HG02943 (cell line): Measurements from ENCODE around the gene SLC4A5.

ENCODE experiments used
- ATAC-seq: cut with Tn5 transposase; IDR thresholded peaks from one replicate; pipeline ENCODE4 v1.9.1; 2021; ENCODE audit warnings: mild to moderate bottlenecking, low read depth, moderate library complexity; ENCODE audit not compliant: unreplicated experiment

SLC4A5 gene

DNA sequence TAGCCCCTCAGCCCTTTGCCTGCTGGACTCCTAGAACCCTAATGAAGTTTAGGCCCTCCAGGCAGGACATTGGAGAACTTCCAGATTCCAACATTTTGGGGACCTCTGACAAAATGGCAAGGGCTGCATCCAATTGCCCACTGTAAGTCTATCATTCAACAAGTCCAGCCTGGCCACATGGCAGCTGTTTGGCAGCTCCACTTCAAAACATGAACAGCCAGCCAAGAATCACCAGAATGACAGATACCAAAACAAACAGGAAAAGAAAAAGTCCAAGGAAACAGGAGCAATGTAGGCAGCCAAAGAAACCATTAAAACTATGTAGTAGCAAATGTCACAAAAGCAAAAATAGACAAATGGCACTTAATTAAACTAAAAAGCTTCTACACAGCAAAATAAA lies 25.5 kb downstream of the SLC4A5 start:
- no peak for ATAC-seq

DNA sequence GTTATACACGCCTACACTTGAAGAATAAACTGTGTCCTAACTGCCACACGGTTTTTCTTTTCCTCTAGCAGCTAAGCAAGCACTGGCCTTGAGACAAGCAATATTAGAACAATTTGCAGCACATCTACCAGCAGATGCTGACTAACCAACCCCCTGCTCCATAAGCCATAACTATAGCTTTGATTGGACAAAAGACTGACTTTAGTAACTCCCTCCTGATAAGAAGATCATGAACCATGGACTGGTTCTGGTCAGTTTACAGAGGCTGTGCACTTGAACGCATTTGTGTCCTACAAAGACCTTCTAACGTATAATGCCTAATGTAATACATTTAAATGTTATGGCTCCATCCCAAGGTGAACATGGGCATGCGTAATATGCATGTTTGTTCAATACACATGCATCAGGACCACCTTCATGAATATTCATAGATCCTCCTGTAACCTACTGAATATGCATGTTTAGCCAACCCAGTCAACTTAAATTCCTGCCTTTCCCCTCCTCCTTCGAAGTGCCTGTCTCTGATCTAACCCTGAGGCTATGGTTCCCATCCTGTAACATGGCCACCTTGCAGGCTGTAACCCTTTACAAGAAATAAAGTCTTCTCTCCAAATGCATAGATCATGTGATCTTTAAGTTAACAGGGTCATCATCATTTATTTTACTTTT lies 26.5 kb downstream of the SLC4A5 start:
- ATAC-seq, result no peak

DNA sequence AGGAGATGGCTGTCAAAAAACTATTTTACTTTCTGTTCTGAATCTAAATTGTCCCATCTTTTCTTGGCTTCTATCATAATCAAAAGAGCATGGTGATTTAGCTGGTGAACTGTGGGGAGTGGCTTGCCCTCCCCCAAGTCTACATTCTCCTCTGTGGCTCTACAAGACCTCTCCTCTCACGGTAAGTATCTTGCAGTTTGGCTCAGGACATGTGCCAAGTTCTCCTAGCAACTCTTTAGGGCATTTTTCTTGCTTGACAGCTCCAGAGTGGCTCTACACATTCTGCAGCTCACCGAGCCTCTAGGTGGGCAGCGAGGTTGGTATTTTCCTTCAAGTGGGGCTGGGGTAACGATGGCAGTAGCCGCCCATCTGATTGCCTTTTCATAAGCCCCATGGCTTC lies 29.1 kb downstream of the SLC4A5 start:
- ATAC-seq, result no peak

DNA sequence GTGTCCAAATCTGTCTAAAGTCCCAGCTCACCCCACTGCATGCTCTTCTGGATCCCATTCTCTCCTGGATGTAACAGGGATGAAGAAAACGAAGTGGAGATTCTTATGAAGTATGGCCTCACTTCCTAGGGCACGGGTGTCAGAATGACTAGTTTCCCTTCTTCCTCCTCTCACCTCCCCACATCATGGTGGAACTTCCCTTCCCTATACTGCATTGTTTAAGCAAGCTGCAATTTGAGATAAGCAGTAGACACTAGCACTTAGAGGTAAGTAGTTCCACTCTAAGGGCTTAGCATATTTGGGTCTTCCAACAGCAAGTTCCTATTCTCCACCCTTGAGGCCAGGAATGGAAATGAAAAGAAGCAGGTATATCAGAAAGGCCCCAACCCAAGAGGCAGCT lies 29.7 kb downstream of the SLC4A5 start:
- ATAC-seq, result no peak

DNA sequence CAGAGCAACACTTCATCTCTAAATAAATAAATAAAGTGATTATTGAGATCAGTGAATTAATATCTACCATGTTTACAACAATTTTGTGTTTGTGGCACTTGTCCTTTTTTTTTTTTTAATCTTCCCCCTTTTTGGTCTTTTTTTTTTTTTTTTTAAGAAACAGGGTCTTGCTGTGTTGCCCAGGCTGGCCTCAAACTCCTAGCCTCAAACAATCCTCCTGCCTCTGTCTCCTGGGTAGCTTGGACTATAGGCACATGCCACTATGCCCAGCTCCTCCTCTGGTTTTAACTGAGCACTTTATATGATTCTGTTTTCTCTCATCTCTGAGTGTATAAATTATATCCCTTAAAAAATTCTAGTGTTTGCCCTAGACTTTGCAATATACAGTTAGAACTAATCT lies 30.3 kb downstream of the SLC4A5 start:
- ATAC-seq, result no peak

DNA sequence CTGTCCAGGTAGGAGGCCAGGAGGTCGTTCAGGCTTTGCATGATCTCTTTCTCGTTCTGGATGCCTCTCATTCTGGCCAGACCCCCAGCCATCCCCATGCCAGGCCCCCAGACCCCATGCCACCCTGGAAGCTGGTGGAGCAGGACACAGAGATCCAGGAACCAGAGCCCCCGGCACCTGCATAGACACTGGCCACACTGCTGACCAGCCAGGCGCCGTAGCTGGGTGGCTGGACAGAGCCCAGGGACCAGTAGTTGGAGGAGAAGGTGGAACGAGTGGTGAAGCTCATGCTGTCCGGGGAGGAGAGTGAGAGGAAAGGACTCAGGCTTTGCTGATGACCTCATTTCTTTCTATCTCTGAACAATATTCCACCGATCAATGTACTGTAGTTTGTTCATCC lies 35.5 kb downstream of the SLC4A5 start:
- ATAC-seq, result no peak

DNA sequence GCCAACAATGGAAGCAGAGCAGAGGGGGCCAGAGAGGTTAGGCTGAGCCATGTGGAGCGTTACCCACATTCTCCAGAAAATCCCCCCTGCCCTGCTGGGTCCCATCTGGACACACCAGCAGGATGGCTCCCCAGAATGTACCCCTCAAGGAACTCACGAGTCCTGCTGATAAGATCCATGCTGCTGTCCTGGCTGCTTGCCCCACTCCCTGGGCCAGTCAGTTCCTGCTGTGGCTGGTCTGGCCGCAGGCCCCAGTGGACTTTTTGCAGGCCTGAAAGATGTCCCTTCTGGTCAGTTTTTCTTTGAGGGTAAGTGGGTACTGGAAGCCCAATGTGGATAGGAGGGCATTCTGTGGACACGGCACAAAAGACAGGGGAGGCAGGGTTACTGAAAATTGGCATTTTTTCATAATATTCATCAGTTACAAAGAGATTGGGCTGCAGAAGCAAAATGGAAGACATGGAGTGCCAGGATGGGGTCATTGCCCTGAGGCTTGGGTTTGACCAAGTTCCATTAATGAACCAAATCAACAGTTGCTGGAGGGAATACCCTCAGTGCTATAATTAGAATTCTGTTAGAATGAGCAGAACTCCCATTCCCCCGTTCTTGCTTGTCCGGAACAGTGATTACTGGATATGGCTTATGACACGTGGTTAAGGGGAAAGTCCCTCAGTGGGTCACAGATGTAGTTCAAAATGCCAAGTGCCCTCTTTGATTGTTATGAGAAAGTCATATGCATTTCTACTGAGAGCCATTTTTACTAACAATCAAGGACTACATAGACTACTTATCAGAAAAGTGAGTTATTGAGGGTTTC lies 38.7 kb downstream of the SLC4A5 start:
- no peak for ATAC-seq

DNA sequence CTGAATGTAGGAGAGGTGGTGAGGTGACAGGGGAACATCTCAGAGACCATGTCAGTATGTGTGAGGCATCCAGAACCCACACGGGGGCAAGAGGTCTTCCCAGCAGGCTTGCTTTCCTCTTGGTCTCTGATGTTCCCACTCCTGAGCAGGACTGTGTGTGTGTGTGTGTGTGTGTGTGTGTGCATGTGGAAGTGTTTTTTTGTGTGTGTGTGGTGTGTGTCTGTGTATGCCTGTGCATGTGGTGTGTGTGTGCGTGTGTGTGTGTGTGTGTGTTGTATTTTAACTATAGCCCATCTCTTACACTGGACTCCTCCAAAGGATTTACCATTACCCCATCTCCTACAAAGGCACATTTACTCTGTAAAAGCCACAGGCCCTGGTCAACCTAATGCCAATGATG lies 40.4 kb downstream of the SLC4A5 start:
- no peak for ATAC-seq

DNA sequence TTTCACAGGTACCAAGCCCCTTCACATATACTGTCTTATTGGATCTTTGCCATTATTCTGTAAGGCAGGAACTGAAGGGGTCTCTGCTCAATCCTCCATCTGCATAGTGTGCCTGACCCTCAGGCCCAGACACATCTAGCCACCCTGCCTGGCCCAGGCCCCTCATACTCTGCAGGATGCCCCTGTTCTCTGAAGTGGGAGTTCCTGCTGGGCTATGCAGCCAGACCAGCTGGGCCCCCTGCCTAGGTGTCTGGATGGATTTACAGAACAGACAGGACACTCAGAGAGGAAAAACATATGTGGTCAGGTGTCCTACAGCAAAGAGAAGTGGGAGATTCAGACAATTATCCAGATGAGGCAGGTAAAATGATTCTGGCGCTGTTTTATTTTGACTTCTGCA lies 42.0 kb downstream of the SLC4A5 start:
- no peak for ATAC-seq

DNA sequence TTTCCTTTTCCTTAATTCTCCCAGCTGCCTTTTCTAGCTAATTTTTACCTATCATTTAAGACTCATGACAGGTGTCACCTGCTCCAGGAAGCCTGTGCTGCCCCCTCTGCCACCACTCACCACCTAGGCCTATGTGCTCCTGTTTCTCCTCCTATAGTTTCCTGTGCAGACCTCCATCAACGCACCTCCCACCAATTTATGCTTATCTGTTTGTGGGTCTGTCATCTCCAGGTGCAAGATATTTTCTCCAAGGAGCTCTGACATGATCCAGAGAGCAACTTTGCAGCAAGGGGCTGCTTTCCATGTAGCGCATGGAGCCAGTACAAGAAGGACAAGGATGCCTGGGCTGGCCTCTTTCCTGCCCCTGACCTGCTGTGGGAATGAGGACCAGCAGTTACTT lies 42.7 kb downstream of the SLC4A5 start:
- no peak for ATAC-seq

DNA sequence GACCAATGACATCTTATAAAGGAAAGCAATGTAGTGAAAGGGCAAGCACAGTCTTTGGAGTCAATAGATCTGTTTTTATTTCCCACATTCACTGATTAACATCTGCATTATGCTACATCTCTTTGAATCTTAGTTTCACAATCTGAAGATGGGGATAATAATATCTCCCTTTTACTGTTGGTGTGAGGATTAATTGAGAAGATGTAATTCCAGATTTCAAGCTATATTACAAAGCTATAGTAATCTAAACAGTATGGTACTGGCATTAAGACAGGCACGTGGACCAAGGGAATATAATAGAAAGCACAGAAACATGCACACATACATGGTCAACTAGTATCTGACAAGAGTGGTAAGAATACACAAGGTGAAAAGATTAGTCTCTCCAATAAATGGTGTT lies 45.3 kb downstream of the SLC4A5 start:
- no peak for ATAC-seq

DNA sequence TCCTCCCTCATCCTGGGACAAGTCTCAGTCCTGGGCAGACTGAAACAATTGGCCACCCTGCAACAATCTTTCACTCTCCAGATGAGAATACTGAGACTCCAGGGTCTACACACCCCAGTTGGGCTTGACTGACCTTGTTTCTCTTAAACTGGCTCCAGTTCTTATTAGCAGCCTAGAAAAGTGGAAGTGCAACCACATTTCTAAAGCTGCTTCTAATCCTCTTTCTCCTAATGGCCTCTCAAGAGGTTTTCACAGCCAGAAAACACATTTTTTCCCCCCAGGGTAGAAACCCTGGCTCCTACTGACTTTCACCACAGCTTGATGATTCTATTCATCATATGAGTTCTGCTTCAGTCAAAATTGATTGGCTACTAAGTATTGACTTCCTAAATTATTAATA lies 45.8 kb downstream of the SLC4A5 start:
- ATAC-seq, result no peak

DNA sequence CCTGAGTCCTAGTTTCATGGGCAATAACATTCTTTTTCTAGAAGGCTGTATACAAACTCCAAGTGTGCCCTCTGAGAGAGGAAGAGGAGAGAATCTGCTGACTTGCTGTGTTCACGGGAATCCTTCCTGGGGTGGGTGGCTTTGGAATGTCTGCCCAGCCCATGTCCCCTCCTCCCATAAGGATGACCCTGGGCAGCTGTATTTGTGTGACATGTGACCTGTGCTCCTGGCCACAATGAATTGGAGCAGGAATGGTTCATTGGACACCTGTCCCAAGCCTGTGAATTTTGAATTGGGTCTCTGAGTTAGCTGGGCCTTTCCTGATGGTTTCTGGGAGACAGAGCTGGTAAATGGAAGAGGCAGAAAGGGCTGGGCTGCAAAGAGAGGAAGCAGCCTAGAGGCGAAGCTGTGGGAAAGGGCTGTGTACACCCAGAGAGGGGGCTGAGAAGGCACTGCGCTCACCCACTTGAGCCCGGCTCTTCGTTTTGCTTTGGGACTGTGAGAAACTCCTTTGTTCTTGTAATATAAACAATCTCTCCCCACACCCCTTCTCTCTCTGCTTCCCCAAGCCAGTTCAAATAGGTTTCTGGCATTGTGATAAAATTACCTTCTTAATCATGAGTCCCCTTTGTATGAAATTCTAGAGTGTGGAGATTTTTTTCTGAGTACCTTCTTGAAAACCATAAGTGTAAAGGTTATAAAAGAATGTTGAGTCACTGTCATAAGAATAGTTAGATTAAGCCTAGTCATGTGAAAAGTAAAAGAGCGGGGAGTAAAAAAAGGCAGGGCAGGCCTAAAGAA lies 49.8 kb downstream of the SLC4A5 start:
- no peak for ATAC-seq

DNA sequence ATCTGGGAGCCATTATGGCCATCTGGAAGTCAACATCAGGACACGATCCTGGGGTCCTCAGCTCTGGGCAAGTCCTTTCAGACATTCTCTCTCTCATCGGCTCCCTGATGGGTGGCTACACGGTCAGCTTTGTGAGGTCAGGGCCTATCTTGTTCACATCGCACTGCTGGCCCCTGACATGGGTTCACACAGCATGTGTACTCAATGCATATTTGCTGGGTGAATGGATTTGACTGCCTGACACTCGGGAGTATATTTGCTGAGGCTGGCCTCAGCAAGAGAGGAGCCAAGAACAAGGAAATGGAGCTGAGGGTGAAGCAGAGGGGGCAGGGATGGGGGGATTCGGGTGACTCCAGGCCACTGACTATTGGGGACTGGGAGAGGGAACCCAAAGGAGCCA lies 50.5 kb downstream of the SLC4A5 start:
- ATAC-seq, result no peak

DNA sequence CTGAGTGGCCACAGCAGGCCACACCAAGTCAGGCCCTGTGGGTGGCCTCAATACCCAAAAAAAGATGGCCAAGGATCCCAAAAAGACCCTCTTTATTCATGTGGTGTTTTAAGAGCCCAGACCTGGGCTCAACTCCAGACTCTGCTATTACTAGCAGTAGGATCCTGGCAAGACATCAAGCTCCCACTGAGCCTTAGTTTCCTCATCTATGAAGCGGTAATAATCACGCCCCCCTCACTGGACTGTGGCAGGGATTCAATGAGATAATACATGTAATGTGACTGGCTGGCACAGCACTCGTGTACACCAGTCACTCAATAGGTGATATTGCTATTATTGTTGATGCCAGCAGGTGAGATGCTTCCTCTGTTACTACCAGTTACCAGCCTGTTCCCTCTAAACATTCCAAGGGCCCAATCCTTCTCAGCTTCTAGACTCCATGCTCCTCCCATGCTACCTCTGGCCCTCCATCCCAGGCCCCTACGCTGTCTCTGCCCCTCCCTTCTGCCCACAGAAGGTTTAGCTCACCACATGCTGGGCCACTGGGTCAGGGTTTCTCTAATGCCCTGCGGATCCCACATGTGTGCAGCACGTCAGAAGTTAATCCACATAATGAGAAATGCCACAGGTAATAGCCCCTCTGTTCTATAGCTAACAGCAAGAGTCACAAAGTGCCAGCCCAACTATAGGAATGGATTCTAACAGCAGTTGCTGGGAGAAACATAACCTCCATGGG lies 51.2 kb downstream of the SLC4A5 start:
- ATAC-seq, result no peak

DNA sequence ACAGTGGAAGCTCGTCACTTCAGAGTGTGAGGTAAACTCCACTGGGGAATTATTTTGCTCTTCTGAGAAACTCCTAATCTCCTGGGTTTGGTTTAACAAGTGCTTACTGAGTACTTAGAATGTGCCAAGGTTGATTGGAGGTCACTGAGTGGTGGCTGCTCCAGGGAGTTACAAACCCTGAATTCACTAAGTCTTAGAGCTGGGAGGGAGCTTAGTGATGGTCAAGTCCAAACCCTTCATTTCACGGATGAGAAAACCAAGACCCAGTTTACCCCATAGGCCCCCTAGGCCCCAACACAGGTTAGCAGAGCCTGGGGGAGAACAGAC lies 52.0 kb downstream of the SLC4A5 start:
- ATAC-seq, result no peak

DNA sequence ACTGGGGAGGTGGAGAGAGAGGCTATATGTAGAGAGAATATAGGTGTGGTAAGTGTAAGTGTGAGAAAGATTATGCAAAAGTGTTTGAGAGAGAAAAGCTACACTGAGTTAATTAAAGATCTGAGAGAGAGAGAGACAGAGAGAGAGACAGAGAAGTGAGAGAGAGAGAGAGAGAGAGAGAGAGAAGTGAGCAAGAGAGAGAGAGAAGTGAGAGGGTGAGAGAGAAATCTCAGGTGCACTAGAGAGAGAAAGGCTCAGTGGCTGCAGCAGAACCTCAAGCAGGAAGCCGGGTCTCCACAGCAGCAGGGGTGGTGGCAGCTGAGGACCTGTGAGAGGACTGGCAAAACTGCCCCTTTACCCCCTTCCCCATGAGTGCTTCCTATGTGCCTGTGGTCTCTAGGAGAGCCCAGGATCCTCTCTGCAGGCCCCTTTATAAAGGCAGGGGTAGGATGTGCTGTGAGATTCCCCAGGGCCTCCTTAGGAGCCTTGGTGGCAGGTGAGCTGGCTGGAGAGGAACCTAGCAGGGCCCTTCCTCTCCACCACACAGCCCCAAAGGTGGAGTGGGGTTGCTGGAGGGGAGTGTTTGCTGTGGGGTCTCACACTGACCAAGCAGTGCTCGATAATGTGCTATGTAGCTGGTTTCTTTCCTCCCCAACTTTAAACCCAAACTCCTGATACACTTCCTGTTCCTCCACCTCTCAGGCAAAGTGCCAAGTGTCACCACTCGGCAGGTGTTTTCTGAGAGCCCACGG lies 52.6 kb downstream of the SLC4A5 start:
- peak; percentile 62 for ATAC-seq

DNA sequence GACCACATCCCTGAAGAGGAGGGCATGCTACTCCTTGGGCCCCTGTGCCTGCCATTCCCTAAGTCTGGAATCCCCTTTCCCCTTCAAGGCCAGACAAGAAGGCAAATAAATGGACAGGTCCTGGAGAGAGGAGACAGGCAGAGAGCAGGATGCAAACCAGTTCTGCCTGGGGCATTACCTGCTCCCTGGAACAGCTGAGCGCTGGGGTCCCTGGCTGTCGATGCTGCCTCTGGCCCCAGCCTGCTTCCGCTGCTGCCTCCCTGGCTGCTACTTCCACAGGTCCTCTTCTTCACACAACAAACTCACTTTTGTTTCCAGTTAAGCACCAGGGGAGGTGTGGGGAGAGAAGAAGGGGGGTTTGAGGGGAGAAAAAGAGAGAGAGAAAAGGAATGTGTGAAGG lies 53.1 kb downstream of the SLC4A5 start:
- ATAC-seq, result no peak

DNA sequence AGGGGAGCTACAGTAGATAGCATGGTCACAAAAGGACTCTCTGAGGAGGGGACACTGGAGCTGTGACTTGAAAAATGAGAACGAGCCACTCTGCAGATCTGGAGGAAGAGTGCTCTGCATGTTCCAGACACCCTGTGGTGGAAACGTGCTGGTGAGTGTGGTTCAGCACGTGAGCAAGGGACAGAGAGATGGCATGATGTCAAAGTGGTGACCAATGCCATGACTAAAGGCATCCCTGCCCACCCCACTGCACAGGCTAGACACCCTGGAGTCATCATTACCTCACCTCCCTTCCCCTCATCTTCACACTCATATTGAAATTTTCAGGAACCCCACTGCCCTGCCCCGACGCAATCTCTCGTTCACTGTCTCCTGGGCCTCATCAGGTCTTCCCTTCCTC lies 56.5 kb downstream of the SLC4A5 start:
- ATAC-seq, result no peak
